Esophagus squamous epithelium (tissue), 4 donors: Measurements from ENCODE around the gene CSRP2.

Experiments
- CTCF ChIP-seq, 6 experiments: fragments of 450-650 bp in 4 of 6; fragments of 200-600 bp in 2 of 6; sonication (generic) in 2 of 6; IDR thresholded peaks; one replicate each; pipeline ENCODE4 v1.5.1; 2016 to 2019; ENCODE audit warnings: antibody characterized with exemption in 6 of 6, mild to moderate bottlenecking in 4 of 6, moderate library complexity in 4 of 6
- POLR2A ChIP-seq, 4 donors: fragments of 450-650 bp; IDR thresholded peaks; one replicate each; pipeline ENCODE4 v1.6.1; 2017; ENCODE audit warnings: antibody characterized with exemption in 4 of 4, mild to moderate bottlenecking in 4 of 4, moderate library complexity in 3 of 4

- TF ChIP-seq POLR2A (IDR thresholded peaks at IDR 0.05) = no peak
- no peak for TF ChIP-seq CTCF (IDR thresholded peaks at IDR 0.05)
Observed at GRCh38 chr12:76882367-76882766, 3.5 kb upstream of the CSRP2 start.
